ENCODE results near the gene TDRD7.

DNA sequence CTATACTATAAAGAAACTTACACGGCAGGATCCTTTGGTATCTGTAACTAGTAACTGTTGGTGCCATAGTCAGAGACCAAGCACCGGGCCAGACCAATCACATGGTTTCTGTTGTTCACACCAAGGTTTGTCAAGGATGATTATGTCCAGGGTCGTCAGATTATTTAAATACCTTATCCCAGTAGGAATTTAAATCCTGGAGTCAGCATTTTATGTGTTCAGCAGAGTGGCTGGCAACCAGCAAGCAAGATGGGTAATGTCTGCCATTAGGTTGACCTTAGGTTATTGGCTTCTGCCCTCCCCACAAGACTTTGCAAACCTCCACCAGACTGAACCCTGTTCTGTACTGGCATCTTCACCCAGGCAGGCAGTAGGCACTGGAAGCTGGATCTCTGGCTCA, 50.3 kb downstream of the TDRD7 start:
- no peak for TF ChIP-seq CTCF (IDR thresholded peaks at IDR 0.05; ENCODE audit: poor library complexity, severe bottlenecking)
- TF ChIP-seq MXI1 (conservative IDR thresholded peaks at IDR 0.05; ENCODE audit: poor library complexity, severe bottlenecking) = no peak
- no peak for TF ChIP-seq EZH2 (IDR thresholded peaks at IDR 0.05; ENCODE audit: borderline replicate concordance, insufficient read depth, low read length, poor library complexity, severe bottlenecking)
- no peak for TF ChIP-seq SMC3 (conservative IDR thresholded peaks at IDR 0.05; ENCODE audit: poor library complexity)
- TF ChIP-seq, protein P1, sequence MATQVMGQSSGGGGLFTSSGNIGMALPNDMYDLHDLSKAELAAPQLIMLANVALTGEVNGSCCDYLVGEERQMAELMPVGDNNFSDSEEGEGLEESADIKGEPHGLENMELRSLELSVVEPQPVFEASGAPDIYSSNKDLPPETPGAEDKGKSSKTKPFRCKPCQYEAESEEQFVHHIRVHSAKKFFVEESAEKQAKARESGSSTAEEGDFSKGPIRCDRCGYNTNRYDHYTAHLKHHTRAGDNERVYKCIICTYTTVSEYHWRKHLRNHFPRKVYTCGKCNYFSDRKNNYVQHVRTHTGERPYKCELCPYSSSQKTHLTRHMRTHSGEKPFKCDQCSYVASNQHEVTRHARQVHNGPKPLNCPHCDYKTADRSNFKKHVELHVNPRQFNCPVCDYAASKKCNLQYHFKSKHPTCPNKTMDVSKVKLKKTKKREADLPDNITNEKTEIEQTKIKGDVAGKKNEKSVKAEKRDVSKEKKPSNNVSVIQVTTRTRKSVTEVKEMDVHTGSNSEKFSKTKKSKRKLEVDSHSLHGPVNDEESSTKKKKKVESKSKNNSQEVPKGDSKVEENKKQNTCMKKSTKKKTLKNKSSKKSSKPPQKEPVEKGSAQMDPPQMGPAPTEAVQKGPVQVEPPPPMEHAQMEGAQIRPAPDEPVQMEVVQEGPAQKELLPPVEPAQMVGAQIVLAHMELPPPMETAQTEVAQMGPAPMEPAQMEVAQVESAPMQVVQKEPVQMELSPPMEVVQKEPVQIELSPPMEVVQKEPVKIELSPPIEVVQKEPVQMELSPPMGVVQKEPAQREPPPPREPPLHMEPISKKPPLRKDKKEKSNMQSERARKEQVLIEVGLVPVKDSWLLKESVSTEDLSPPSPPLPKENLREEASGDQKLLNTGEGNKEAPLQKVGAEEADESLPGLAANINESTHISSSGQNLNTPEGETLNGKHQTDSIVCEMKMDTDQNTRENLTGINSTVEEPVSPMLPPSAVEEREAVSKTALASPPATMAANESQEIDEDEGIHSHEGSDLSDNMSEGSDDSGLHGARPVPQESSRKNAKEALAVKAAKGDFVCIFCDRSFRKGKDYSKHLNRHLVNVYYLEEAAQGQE (IDR thresholded peaks at IDR 0.05; ENCODE audit: borderline replicate concordance) = no peak
- TF ChIP-seq EP300 (conservative IDR thresholded peaks at IDR 0.05; ENCODE audit: poor library complexity, severe bottlenecking) = no peak
- TF ChIP-seq POLR2AphosphoS5 (IDR thresholded peaks at IDR 0.05) = no peak
- TF ChIP-seq RAD21 (conservative IDR thresholded peaks at IDR 0.05) = no peak
